Choroid plexus epithelial cell (primary cell): ENCODE results near the gene FLVCR1.
A peak's percentile ranks its signal among the peaks of the same experiment; 100 is the strongest.

Source experiments
- DNase-seq: peaks from one replicate; pipeline ENCODE4 v3.0.0-alpha.2; 2010; ENCODE audit warnings: low read depth
- H3K4me3 ChIP-seq: 2 replicates; pipeline ENCODE4 v1.5.1; 2011; ENCODE audit warnings: low read depth, mild to moderate bottlenecking, control low read depth, low read length, moderate library complexity
- CTCF ChIP-seq: conservative IDR thresholded peaks from 2 replicates; pipeline ENCODE4 v1.5.1; 2011; ENCODE audit warnings: low read depth, mild to moderate bottlenecking, control low read depth, inconsistent platforms, low read length, moderate library complexity

The FLVCR1 gene

DNA sequence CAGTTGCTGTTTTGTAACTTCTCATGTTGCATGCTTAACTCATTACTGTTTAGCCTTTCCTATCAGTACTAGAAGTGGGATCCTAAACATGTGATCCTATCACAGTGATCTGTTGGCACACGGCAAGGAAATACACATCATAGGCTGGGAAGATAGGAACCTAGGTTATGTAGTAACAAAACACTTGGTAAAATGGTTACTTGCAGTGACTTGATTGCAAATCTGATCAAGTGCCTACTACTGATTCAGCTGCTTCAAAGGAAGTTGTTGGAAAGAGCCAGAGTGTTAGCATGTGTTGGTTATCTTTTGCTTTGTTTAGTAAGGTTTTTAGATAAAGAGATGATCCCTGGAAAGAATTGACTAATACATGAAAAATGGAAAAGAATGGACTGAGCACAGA lies 83.4 kb downstream of the FLVCR1 start:
- TF ChIP-seq CTCF, result no peak
- no peak overlapping the region for H3K4me3 ChIP-seq
- no peak for DNase-seq

- no peak for TF ChIP-seq CTCF
- no peak overlapping the region for H3K4me3 ChIP-seq
- DNase-seq, result peak; percentile 33
Observed at GRCh38 chr1:212942679-212943392, 84.8 kb downstream of the FLVCR1 start.

DNA sequence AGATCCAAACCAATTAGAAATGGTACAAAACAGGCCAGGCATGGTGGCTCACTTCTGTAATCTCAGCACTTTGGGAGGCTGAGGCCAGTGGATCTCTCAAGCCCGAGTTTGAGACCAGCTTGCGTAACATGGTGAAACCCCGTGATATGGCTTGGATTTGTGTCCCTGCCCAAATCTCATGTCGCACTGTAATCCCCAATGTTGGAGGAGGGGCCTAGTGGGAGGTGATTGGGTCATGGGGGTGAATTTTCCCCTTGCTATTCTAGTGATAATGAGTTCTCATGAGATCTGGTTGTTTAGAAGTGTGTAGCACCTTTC lies 85.3 kb downstream of the FLVCR1 start:
- TF ChIP-seq CTCF, result no peak
- H3K4me3 ChIP-seq, result no peak overlapping the region
- DNase-seq, result no peak

DNA sequence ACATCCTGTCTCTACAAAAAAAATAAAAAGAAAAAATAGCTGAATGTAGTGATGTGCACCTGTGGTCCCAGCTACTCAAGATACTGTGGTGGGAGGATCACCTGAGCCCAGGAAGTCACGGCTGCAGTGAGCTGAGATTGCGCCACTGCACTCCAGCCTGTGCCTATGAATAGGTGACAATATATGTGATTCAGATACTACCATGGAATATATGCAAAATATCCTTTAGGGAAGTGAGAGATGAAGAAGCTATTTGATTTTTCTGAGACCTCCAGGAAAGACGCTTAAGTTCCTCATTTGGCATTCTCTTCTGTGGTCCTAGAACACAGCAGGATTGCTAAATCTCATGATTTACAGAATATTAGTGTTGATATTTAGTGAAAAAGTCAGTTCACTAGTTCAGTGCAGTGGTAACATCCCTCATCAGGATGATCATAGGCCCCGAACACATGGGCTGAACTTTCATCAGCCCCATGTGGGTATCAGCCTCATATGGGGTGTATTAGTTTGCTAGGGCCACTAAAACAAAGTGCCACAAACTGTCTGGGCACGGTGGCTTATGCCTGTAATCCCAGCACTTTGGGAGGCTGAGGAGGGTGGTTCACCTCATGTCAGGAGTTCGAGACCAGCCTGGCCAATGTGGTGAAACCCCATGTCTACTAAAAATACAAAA lies 86.3 kb downstream of the FLVCR1 start:
- no peak overlapping the region for H3K4me3 ChIP-seq
- no peak for TF ChIP-seq CTCF
- no peak for DNase-seq

DNA sequence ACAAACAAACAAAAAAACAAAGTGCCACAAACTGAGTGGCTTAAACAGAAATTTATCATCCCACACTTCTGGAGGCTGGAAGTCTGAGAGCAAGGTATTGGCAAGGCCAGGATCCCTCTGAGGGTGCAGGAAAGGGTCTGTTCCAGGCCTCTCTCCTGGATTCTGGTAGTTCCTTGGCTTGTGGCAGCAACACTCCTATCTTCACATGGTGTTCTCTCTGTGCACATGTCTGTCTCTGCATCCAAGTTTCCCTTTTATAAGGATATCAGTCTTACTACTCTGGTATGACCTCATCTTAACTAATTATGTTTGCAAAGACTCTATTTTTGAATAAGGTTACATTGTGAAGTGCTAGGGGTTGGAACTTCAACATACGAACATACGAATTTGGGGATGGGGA lies 87.0 kb downstream of the FLVCR1 start:
- no peak overlapping the region for H3K4me3 ChIP-seq
- no peak for DNase-seq
- TF ChIP-seq CTCF, result no peak

DNA sequence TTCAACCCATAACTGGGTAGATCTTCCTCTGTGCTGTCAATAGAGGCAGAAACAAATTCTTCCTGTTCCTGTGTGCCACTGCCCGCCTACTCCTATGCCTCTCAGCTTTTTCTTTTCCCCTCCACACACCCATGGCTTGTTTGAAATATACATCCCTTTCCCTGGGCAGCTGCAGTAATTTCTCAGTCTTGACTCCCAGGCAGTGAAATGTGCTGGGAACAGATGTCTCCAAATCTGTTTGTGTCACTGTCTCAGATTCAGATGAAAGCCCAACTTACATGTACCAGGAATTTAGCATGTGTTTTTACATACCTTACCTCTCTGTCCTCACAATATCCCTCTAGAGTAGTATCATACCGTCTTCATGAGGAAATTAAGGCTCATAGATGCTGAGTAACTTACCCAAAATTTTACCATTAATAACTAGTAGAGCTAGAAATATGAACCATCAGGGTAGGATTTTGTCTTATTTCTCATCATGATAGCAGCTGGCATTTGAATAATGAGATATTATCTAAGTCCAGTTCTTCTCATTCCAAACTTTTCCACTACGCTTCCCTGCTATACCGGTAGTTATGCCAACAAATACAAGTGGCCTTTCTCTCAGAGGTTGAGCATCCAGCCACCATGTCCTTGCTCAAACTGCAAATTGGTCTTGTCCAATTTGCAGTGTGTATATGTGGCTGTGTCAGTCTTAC lies 87.5 kb downstream of the FLVCR1 start:
- DNase-seq, result no peak

More for the DNA sequence above, 87.5 kb downstream of the FLVCR1 start:
- no peak for TF ChIP-seq CTCF
- no peak overlapping the region for H3K4me3 ChIP-seq
